ENCODE data around the gene WWC2.

WWC2 gene

GRCh38 chr4:183333983-183334382 lies 234.9 kb downstream of the WWC2 start:
- POLR2A ChIA-PET (ENCODE audit: low non-redundant PET): no interaction called here
- DNase-seq (ENCODE audit: low spot score): no peak
- H3K27ac ChIP-seq: peak overlapping the region; percentile 65
- TF ChIP-seq CTCF (conservative IDR thresholded peaks at IDR 0.05; ENCODE audit: low read depth): no peak
- CTCF ChIA-PET: no interaction called here

- peak; percentile 77 for DNase-seq (ENCODE audit: low spot score)
- TF ChIP-seq CTCF (conservative IDR thresholded peaks at IDR 0.05; ENCODE audit: low read depth): no peak
- ChIA-PET POLR2A (ENCODE audit: low non-redundant PET) (no interaction called here), CTCF (no interaction called here)
- H3K27ac ChIP-seq: peak overlapping the region; percentile 87
Measured at GRCh38 chr4:183335369-183335940, 236.4 kb downstream of the WWC2 start.

GRCh38 chr4:183337349-183337748 lies 238.3 kb downstream of the WWC2 start:
- TF ChIP-seq CTCF (conservative IDR thresholded peaks at IDR 0.05; ENCODE audit: low read depth): no peak
- POLR2A ChIA-PET (ENCODE audit: low non-redundant PET): no interaction called here
- DNase-seq (ENCODE audit: low spot score): no peak
- CTCF ChIA-PET: no interaction called here
- H3K27ac ChIP-seq: no peak overlapping the region

GRCh38 chr4:183337833-183338232 lies 238.8 kb downstream of the WWC2 start:
- H3K27ac ChIP-seq: no peak overlapping the region
- DNase-seq (ENCODE audit: low spot score): no peak
- POLR2A ChIA-PET (ENCODE audit: low non-redundant PET): no interaction called here
- CTCF ChIA-PET: no interaction called here
- no peak for TF ChIP-seq CTCF (conservative IDR thresholded peaks at IDR 0.05; ENCODE audit: low read depth)

GRCh38 chr4:183342541-183343533 lies 243.8 kb downstream of the WWC2 start:
- ChIA-PET POLR2A (ENCODE audit: low non-redundant PET) (no interaction called here), CTCF (no interaction called here)
- DNase-seq (ENCODE audit: low spot score): no peak
- no peak for TF ChIP-seq CTCF (conservative IDR thresholded peaks at IDR 0.05; ENCODE audit: low read depth)
- no peak overlapping the region for H3K27ac ChIP-seq

- ChIA-PET POLR2A (ENCODE audit: low non-redundant PET) (no interaction called here), CTCF (interaction anchor here (0.7 kb wide), 1 partner anchor 12 kb away, joined by 6 read pairs; no protein-coding TSS in a partner anchor)
- DNase-seq (ENCODE audit: low spot score): no peak
- no peak for TF ChIP-seq CTCF (conservative IDR thresholded peaks at IDR 0.05; ENCODE audit: low read depth)
- H3K27ac ChIP-seq: no peak overlapping the region
Measured at GRCh38 chr4:183343730-183344129, 244.7 kb downstream of the WWC2 start.
